HG03378 (cell line): ENCODE measurements around the gene SOD2.
A peak's percentile ranks its signal among the peaks of the same experiment; 100 is the strongest.
"Not testable (repeated sequence)": the region's sequence is repeated elsewhere in the genome, so short reads cannot be mapped to it uniquely, and the experiment has no call there.

Experiments used
- ATAC-seq: cut with Tn5 transposase; IDR thresholded peaks from one replicate; pipeline ENCODE4 v1.9.1; 2021; ENCODE audit warnings: mild to moderate bottlenecking, moderate library complexity; ENCODE audit not compliant: unreplicated experiment

Gene SOD2

DNA sequence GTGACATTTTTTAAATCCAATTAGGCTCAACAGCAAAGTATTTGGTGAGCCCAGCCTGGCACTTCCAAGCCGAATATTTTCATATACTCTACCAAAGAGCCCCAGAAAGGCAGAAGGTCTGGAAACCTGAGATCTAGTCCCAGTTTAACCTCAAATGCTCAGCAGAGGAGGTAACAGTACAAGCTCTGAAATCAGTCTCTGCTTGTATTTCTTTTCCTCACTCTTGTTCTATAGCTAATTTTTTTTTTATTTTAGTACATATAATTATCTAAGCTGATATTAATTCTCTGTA is 9.1 kb downstream of the SOD2 start:
- ATAC-seq: no peak

DNA sequence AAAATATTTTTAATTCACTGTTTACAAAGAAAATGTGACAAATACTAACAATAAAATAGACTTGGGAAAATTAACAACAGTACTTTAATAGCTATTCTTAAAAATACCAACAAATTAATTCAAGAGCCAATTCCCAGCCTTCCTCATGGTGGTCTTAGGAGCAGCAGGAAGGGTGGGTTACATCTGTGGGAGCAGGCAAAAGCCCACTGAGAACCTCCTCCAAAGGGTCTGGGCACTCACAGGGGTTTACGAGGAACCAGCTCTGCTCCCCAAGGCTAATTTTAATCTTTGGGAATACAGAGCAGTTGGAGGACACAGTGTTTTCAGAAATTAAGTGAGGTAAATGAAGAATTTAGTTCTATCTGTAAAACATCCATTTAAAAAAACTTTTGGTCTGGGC is 10.2 kb downstream of the SOD2 start:
- ATAC-seq: no peak

DNA sequence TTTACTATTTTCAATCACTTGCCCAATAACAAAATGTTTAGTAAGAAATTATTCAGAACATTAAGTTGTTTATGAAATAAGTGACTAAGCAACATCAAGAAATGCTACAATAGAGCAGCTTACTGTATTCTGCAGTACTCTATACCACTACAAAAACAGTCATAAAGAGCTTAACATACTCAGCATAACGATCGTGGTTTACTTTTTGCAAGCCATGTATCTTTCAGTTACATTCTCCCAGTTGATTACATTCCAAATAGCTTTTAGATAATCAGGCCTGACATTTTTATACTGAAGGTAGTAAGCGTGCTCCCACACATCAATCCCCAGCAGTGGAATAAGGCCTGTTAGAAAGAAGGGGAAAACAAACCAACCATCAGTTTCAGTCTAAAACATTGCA is 10.7 kb downstream of the SOD2 start:
- no peak for ATAC-seq

DNA sequence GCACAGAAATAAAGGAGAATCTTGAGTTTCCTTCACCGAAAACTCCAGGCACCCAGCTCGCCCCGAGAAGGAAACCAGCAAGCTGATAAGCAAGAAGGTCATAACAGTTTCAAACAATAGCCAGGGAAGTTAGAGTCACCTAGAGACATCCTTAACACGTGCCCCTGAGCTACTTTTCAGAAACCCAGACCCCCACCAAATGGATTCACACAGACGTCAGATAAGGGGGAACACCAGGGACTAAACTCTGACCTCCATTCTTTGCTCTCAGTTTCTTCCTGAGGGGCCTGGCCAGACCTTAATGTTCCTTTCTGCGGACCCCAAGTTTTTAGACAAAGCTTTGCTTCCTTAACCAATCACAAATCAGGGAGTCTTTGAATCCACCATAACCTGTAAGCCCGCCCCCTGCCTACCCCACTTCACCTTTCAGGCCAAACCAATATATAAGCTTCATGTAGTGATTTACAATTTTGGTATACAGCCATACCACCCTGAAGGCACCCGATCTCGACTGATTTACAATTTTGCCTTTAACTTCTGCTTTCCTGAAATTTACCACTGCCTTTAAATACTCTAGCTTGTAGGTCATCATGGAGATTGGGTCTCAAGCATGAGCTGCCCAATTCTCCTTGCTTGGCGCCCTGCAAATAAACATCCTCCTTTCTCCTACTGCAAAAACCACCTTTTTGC is 11.7 kb downstream of the SOD2 start:
- ATAC-seq: no peak

DNA sequence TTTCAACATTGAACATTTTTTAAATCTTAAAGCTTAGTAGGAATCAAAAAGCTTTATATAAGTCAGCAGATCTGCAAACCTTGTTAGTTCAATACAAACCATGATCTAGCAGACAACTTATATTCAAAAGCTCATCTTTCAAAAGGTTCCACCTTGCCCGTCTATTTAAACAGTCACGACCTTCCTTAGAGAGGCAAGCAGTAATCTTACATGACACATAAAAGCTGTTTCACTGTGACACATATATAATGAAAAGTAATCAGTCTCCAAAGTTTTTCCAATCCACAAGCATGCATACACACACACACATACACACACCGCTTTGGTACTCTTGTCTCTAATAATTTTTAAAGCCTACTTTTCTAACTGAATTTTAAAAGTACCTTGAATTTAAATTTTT is 12.9 kb downstream of the SOD2 start:
- ATAC-seq: no peak

DNA sequence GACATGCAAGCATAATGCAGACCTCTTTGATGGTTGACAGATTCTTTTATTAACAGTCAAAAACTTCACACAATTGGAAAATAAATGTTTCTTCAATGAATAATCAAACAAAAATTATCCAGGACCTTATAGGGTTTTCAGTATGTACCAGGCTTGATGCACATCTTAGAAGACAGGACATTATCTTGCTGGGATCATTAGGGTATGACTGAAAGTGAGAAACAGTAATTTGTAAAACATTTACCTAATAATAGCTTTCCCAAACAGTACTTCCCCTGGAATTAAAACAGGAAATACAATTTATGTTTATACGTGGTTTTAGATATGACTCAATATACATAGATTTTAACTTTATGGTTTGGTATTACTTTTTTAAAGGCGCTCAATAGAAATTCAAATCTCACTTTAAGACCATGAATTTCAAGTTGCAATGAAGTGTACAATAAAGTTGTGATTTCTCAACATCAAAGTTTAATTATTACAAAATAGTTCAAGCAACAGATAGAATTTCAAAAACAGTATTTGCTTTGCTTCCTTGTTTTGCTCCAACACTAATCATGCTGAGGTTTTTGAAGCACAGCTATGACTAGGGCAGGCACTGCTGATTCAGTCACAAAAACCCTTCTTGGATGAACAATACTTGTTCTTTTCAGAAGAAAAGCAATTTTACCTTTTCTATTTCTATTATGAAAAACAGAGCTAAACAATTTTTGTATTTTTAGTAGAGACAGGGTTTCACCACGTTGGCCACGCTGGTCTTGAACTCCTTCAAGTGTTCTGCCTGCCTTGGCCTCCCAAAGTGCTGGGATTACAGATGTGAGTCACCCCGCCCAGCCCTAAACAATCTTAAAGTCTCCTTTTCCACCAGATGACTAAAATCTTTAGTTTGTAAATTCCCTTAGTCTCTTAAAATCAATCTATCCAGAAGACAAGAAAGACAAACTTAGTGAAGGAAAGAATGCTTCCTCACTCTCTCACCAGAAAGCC is 13.7 kb downstream of the SOD2 start:
- no peak for ATAC-seq

DNA sequence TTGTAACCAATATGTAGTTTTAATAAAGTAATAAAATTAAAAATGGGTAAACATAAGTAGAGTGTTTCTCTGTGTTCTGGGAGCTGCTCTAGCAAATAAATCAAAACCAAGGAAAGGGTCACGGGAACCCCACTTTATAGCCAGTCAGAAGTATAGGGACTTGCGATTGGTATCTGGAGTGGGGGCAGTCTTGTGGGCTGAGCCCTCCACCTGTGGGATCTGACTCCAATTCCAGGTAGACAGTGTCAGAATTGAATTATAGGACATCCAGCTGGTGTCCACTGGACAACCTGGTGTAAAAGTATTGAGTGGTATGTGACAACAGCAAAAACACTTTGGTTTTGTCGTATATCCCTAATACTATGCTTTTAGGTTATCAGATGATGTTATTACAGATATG is 14.5 kb downstream of the SOD2 start:
- ATAC-seq: no peak

DNA sequence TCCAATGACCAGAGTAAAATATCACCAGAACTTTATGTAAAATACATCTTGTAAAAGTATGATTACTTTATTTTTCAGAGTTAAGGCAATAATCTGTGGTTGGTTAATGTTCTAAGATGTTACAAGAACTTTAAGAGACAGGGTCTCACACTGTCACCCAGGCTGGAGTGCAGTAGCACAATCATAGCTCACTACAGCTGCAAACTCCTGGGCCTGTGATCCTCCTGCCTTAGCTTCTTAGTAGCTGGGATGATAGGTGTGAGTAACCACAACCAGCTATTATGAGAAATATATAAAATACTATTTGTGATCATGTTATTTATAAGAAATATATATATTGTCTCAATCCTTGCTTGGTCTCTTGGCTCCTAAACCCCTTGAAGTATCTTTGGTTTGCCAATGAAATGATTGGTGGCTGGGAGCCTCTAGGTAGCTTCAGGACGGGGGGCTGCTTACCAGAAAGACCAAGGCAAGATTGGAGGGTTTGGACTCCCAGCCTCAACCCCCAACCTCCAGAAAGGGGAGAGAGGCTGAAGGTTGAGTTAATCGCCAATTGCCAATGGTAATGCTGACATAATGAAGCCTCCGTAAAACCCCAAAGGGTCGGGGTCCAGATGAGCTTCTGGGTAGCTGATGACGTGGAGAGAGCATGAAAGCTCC is 15.4 kb downstream of the SOD2 start:
- no peak for ATAC-seq

DNA sequence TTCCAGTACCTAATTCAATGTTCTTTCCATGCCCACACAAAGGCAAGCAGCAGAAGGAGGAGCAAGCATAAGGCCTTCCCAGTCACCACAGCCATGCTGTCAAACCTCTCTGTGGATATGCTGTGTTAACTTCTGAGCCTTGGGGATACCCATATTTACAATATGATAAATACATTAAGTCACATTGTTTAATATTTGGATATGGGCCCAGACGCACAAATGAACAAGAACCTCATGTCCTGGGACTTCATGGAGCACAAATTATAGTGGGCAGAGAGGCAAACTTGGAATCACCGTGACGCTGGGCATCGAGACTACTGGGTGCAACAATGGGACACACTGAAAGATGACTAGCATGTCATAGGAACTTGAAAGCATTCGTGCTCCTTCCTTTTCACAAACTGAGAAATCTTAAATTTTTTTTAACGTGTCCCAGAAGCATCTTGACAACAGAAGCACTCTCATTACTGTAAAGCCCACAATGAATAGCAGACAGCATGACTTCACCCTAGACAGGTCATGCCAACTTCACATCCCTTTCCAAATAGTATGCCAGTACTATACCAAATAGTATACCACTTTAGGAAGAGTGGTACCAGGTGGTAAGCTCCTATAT is 16.0 kb downstream of the SOD2 start:
- no peak for ATAC-seq

DNA sequence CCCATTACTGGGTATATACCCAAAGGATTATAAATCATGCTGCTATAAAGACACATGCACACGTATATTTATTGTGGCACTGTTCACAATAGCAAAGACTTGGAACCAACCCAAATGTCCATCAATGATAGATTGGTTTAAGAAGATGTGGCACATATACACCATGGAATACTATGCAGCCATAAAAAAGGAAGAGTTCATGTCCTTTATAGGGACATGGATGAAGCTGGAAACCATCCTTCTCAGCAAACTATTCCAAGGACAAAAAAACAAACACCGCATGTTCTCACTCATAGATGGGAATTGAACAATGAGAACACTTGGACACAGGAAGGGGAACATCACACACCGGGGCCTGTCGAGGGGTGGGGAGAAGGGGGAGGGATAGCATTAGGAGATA is 16.8 kb downstream of the SOD2 start:
- not testable (repeated sequence) for ATAC-seq

DNA sequence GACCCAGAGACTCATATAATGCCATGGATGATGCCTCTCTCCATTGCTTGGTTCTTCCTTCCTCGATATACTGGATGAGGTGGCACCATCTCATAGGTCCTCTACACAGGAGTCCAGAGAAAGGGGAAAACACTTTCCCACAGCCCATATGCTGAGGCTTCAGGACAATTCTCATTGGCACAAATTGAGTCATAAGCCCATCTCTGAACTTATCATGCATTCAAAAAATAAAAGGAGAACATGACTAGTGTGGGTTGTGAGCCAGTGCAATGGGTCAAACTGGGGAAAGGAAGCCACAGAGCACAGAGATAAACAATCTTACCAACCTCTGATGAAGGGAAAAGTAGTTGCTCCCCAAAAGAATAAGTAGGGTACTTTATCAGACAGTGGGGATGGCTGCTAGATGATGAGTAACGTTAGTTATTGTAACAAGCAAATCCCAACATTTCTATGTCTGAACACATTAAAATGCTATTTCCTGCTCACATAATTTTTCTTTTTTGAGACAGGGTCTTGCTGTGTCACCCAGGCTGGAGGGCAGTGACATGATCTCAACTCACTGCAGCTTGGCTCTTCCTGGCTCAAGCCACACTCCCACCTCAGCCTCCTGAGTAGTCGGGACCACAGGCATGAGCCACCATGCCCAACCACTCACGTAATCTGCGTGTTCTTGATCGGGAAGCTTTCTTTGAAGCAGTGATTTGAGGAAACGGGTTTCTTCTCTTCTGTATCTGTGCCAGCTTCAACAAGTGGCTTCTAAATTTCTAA is 27.0 kb downstream of the SOD2 start:
- ATAC-seq: no peak

DNA sequence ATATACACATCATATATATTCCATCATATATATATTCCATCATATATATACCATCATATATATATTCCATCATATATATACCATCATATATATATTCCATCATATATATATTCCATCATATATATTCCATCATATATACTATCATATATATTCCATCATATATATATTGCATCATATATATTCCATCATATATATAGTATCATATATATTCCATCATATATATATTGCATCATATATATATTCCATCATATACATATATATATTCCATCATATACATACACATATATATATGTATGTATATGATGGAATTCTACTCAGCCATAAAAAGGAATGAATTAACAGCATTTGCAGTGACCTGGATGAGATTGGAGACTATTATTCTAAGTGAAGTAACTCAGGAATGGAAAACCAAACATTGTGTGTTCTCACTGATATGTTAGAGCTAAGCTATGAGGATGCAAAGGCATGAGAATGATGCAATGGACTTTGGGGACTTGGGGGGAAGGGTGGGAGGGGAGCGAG is 29.6 kb downstream of the SOD2 start:
- not testable (repeated sequence) for ATAC-seq

DNA sequence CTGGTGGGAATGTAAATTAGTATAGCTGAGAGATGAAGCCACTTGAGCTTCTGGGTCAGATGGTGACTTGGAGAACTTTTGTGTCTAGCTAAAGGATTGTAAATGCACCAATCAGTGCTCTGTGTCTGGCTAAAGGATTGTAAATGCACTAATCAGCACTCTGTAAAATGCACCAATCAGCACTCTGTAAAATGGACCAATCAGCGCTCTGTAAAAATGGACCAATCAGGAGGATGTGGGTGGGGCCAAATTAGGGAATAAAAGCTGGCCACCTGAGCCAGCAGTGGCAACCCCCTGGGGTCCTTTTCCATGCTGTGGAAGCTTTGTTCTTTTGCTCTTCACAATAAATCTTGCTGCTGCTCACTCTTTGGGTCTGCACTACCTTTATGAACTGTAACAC is 31.1 kb downstream of the SOD2 start:
- not testable (repeated sequence) for ATAC-seq

DNA sequence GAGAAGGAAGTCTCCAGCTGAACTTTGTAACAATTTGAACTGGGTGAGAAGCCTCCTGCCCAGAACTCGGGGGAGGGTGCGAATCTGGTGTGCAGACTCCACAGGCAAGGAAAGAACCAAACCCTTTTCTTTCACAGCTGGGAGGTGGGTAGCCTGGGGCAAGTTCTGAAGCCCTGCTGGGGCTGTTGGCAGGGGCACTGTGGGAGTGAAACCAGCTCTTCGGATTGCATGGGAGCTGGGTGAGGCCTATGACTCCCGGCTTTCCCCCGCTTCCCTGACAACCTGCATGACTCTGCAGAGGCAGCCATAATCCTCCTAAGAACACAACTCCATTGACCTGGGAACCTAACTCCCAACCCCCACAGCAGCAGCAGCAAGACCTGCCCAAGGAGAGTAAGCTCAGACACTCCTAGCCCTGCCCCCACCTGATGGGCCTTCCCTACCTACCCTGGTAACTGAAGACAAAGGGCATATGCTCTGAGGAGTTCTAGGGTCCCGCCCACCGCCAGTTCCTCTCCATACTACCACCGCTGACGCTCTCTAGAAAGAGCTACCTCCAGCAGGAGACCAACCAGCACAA is 37.5 kb downstream of the SOD2 start:
- ATAC-seq: no peak

DNA sequence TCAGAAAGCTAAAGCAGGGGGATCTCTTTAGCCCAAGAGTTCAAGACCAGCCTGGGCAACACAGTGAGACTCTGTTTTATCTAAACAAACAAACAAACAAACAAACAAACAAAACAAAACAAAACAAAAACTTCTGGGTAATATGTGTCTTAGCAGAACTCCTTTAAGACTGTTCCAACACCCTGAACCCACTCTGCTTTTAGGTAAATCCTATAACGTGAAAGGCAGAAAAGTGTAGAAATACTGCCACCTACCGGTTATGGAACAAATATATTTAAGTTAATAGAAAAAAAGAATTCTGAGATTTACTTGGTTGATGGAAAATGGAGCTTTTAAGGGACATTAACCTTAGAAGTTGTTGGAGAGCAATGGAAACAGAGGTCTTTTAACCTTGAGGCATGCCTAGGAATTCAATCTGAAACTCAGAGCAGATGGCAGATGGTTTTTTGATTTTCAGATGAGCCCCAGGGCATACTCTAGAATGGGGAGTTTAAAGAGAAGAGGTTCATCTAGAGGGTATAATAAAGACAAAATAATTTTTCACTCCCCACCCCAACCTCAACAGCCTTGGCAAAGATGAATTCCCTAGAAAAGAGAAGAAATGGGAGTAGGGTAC is 38.5 kb downstream of the SOD2 start:
- ATAC-seq: peak; percentile 56

DNA sequence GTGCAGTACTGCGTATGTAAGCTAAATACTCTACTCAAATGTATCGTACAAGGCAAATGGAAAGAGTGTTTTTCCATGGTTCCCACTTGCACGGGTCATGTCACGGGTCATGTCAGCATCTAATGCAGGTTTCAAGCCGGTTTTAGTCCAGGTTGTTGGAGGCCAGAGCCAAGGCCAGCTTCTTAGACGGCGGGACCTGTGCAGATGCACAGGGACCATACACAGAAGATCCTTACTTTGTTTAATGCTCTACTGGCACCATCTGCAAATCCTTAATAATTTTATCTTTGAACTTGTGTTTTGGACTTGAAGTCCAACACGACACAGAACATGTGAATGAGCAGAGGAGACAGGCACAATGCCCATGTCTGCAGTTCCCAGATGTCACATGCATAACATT is 42.7 kb downstream of the SOD2 start:
- no peak for ATAC-seq

DNA sequence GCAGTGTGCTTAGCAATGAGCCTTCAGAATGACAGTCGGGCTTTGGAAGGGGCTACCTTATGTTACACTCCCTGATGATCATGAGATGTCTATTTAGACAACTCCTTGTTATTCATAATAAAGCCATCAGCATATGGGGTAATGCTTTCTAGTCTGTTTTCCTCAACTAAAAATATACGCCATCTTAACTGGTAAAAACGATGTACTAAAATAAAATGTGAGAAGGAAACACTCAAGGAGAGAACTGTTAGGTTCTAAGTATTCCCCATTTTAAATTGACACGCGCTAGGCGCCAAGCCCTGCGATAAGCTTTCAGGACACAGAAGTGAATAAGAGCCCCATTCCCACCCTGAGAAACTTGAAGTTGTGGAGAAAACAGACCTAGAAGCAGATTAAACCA is 43.6 kb downstream of the SOD2 start:
- no peak for ATAC-seq

DNA sequence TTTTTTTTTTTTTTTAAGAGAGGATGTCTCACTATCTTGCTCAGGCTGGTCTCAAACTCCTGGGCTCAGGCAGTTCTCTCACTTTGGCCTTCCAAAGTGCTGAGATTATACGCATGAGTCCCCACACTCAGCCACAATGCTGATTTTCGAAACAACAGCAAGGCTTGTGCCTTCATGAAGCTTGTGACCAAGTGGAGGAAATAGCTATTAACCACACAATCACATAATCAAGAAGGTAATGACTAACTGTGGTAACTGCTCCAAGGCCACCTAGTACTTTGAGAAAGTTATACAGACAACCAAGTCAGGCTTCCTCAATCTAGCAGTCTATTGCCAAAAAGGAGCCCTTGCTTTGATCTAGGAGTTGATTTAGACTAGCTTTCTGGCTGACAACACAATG is 46.3 kb downstream of the SOD2 start:
- ATAC-seq: peak; percentile 97

DNA sequence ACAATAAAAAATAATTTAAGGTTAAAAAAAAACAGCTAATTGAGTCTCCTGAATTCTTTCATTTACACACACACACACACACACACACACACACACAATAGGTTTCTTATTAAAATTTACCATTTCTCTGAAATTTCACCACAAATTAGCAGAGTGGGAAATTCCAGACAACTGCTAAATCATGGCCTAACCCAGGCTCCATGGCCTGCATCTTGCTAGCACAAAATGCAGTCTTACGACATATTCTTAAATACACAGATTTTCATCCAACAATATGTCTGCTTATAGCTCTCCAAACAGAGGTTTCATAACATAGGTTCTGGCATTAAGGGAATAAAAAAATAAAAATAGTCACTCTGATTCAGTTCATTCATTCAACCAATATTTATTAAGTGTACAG is 46.9 kb downstream of the SOD2 start:
- no peak for ATAC-seq

DNA sequence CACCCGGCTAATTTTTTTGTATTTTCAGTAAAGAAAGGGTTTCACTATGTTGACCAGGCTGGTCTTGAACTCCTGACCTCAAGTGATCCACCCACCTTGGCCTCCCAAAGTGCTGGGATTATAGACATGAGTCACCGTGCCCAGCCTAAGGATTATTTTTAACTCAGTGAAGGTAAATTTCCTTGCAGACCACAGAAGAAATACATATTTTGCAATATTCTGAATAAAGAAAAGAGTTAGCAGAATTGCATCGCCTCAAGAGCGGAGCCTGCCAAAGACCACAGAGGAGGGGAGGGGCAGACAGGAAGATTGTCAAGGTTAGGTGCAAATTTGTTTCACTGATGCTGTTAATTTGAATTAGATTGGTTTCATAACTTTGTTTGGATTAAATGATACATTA is 47.4 kb downstream of the SOD2 start:
- ATAC-seq: no peak
